Peyer's patch (tissue), 4 donors: ENCODE measurements around the gene SHC3. TPM values are rescaled to one million over a fixed set of nuclear protein-coding genes. Genes with fewer than 3 reads are reported as not detected.

Experiments
- DNase-seq, 3 donors: peaks; one replicate each; pipeline ENCODE4 v3.0.0-alpha.2; 2017 to 2019
- H3K27ac ChIP-seq, 4 donors: fragments of 200-600 bp; sonication (generic); one replicate each; pipeline ENCODE4 v1.5.1; 2016 to 2019
- H3K27me3 ChIP-seq, 2 donors: fragments of 200-600 bp; sonication (generic); one replicate each; pipeline ENCODE4 v1.5.1; 2019
- H3K36me3 ChIP-seq, 3 donors: fragments of 200-600 bp; sonication (generic); one replicate each; pipeline ENCODE4 v1.5.1; 2016 to 2019
- H3K4me1 ChIP-seq, 4 donors: fragments of 200-600 bp; sonication (generic); one replicate each; pipeline ENCODE4 v1.5.1; 2016 to 2019
- H3K4me3 ChIP-seq, 4 donors: fragments of 200-600 bp; sonication (generic); 1 replicate in 3 of 4; 2 replicates in 1 of 4; pipeline ENCODE4 v1.5.1; 2016 to 2019; ENCODE audit warnings: mild to moderate bottlenecking in 1 of 4
- H3K9me3 ChIP-seq, 4 donors: fragments of 200-600 bp; sonication (generic); one replicate each; pipeline ENCODE4 v1.5.1; 2016 to 2019; ENCODE audit warnings: mild to moderate bottlenecking in 1 of 4
- POLR2A ChIP-seq, 2 donors: fragments of 450-650 bp; IDR thresholded peaks; one replicate each; pipeline ENCODE4 v1.5.1; 2017; ENCODE audit warnings: antibody characterized with exemption in 2 of 2, mild to moderate bottlenecking in 2 of 2, moderate library complexity in 2 of 2
- total RNA-seq, 4 donors: library from RNA; depleted of rRNA; stranded (reverse); fragments of >200 nt; gene quantifications; one replicate each; pipeline ENCODE4 v1.1.0, GENCODE V29; 2016
- TF ChIP-seq, protein P1 (sequence below), 6 experiments: fragments of 450-650 bp in 4 of 6; fragments of 200-600 bp in 2 of 6; sonication (generic) in 1 of 6; IDR thresholded peaks; one replicate each; pipeline ENCODE4 v1.5.1; 2017 to 2019; ENCODE audit warnings: antibody characterized with exemption in 6 of 6, mild to moderate bottlenecking in 3 of 6, moderate library complexity in 1 of 6

SHC3 gene
- total RNA-seq, 4 donors from 2014 or later: 0.88 to 5.0 (median 2.2) TPM

DNA sequence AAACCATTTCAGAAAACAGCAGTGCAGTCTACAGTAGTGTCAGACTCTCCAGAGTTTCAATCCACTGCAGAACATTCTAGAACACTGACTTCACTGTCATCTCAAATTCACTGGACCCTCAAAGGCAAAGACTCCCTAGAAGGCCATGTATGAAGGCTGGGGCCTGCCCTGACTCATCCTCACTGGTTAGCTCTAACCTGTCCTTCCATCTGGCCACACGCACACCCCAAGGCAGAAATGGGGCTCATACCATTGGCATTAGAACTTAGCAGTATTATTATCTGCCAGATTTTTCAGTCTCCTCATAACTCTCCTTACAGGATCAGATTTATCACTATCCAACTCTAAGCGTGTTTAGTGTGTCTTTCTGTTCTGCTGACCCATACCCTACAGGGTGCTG is 166.9 kb downstream of the SHC3 start:
- Histone ChIP-seq H3K4me1 (no peaks in the 10 kb centered on the region), H3K27ac (no peak overlapping the region), H3K9me3 (no peaks in the 10 kb centered on the region), H3K4me3 (no peak overlapping the region), H3K27me3 (no peaks in the 10 kb centered on the region), H3K36me3 (no peaks in the 10 kb centered on the region)
- DNase-seq: no peak
- TF ChIP-seq POLR2A (IDR thresholded peaks at IDR 0.05): no peak
- TF ChIP-seq, protein P1, sequence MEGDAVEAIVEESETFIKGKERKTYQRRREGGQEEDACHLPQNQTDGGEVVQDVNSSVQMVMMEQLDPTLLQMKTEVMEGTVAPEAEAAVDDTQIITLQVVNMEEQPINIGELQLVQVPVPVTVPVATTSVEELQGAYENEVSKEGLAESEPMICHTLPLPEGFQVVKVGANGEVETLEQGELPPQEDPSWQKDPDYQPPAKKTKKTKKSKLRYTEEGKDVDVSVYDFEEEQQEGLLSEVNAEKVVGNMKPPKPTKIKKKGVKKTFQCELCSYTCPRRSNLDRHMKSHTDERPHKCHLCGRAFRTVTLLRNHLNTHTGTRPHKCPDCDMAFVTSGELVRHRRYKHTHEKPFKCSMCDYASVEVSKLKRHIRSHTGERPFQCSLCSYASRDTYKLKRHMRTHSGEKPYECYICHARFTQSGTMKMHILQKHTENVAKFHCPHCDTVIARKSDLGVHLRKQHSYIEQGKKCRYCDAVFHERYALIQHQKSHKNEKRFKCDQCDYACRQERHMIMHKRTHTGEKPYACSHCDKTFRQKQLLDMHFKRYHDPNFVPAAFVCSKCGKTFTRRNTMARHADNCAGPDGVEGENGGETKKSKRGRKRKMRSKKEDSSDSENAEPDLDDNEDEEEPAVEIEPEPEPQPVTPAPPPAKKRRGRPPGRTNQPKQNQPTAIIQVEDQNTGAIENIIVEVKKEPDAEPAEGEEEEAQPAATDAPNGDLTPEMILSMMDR (IDR thresholded peaks at IDR 0.05): no peak

DNA sequence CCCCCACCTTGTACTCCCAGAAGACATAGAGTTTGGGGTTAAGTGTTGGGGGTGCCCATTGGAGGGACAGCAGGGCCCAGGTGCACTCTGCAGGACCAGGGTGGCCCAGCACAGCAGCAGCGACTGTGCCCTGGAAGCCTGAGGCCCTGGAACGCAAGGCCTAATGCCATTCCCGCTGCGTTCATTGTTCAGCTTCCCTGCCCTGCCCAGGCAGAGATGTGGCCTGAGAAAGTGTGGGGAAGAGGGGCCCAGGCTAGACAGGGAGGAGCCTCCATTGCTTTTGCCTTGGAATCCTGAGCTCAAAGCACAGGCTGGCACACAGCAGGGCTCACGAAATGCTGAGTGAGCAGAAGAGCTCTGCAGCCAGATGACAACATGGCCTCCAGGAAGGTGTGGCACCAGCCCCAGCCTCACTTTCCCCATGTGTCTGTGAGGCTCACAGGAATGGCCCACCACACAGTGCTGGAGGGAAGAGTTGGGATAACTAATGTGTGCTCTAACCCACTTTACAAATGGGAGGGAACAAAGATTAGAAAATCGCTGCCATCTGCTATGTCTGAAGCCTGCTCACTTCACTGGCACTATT is 168.0 kb downstream of the SHC3 start:
- Histone ChIP-seq H3K4me1 (no peaks in the 10 kb centered on the region), H3K27me3 (no peaks in the 10 kb centered on the region), H3K36me3 (no peaks in the 10 kb centered on the region), H3K9me3 (no peaks in the 10 kb centered on the region), H3K27ac (no peak overlapping the region), H3K4me3 (no peak overlapping the region)
- DNase-seq: no peak
- TF ChIP-seq, protein P1 (IDR thresholded peaks at IDR 0.05): no peak
- TF ChIP-seq POLR2A (IDR thresholded peaks at IDR 0.05): no peak

DNA sequence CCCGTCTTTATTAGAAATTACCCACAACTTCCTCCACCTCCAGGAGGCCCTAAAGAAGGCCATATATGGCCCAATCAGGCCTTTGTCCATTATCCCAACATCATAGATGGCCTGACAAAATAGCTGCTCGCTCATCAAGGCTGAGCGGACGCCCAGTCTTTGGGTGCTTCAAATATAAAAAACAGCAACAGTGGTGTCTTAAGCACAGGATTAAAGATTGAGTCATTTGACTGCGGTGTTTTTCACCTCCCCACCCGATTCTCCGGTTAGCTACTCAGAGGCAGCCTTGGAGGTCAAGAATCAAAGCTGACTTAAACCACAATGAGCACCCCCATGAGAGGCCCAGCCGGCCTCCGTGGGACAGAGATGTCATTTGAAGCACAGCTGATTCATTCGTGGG is 168.6 kb downstream of the SHC3 start:
- TF ChIP-seq, protein P1 (IDR thresholded peaks at IDR 0.05): no peak
- no peak for TF ChIP-seq POLR2A (IDR thresholded peaks at IDR 0.05)
- Histone ChIP-seq H3K27ac (no peak overlapping the region), H3K4me1 (no peaks in the 10 kb centered on the region), H3K4me3 (no peak overlapping the region), H3K36me3 (no peaks in the 10 kb centered on the region), H3K27me3 (no peaks in the 10 kb centered on the region), H3K9me3 (no peaks in the 10 kb centered on the region)
- DNase-seq: no peak

DNA sequence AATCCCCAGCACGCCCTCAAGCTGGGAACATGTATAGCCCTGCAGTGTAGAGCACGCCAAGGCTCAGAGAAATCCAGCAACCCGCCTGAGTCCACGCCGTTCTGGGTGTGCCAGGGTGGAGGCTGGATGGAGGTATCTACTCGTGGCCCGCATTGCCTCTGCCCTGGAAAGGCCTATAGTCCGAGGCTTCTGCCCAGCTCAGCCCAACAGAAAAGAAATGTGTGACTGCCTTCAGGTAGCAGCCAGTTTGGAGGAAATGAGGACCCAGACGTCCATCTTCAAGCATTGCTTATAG is 169.1 kb downstream of the SHC3 start:
- no peaks in the 10 kb centered on the region for H3K9me3 ChIP-seq
- no peak for DNase-seq
- no peak overlapping the region for H3K4me3 ChIP-seq
- H3K27ac ChIP-seq: no peak overlapping the region
- no peaks in the 10 kb centered on the region for H3K36me3 ChIP-seq
- H3K4me1 ChIP-seq: no peaks in the 10 kb centered on the region
- TF ChIP-seq, protein P1 (IDR thresholded peaks at IDR 0.05): no peak
- no peak for TF ChIP-seq POLR2A (IDR thresholded peaks at IDR 0.05)
- no peaks in the 10 kb centered on the region for H3K27me3 ChIP-seq

DNA sequence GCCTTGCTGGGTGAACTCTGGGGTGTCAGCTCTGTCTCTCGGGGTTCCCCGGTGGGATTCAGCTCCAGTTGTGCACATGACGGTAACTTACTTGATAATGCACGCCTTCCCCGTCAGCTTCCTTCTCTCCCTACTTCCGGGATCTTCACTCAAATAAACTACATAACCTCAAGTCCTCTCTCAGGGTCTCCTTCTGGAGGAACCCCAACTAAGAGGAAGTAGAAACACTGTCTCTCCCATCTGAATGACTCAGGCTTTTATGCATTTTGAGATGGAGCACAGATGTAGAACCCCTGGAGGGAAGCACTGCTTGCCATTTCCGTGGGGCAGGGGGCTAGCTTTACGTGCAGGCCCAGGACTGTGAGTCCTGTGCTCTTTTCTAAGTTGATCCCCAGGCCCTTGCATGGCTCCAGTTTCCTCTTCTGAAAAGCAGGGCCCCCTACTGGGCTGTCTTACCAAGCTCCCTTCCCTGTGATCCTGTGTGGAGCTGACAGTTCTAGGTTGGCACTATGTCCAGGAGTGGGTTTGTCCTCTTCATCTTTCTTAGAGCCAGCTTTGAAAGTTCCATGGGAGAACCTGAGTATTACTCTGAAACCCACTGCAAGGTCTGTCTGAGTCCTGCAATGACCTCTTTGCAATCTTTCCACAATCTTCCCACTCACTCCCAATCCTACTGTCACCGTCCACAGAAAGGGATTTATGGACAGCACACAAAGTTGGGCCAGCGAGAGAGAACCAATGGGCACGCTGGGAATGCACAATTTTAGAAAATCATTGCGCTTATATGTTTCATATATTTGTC is 169.7 kb downstream of the SHC3 start:
- DNase-seq: no peak
- no peaks in the 10 kb centered on the region for H3K27me3 ChIP-seq

More for the DNA sequence above, 169.7 kb downstream of the SHC3 start:
- H3K27ac ChIP-seq: no peak overlapping the region
- H3K4me3 ChIP-seq: no peak overlapping the region
- H3K4me1 ChIP-seq: no peaks in the 10 kb centered on the region
- no peaks in the 10 kb centered on the region for H3K36me3 ChIP-seq
- no peaks in the 10 kb centered on the region for H3K9me3 ChIP-seq
- no peak for TF ChIP-seq POLR2A (IDR thresholded peaks at IDR 0.05)
- TF ChIP-seq, protein P1 (IDR thresholded peaks at IDR 0.05): no peak
